ENCODE data around the gene DUSP11.
"Not testable (repeated sequence)": the region's sequence is repeated elsewhere in the genome, so short reads cannot be mapped to it uniquely, and the experiment has no call there.

DUSP11 gene

GRCh38 chr2:73783402-73783801, 3.5 kb upstream of the DUSP11 start:
- H3K36me3 ChIP-seq (ENCODE audit: control insufficient read depth in 2 of 2, insufficient read depth in 1 of 2, low read length in 2 of 2); H3K4me1 ChIP-seq (ENCODE audit: control insufficient read depth, insufficient read depth, low read length); H3K9me3 ChIP-seq (ENCODE audit: control insufficient read depth, insufficient read depth, low read depth, low read length); CTCF ChIA-PET; H3K4me3 ChIP-seq (ENCODE audit: low read depth, low read length); H3K27ac ChIP-seq (ENCODE audit: extremely low read depth, low read depth, low read length); POLR2A ChIA-PET: not testable (repeated sequence)
- TF ChIP-seq, protein P1, sequence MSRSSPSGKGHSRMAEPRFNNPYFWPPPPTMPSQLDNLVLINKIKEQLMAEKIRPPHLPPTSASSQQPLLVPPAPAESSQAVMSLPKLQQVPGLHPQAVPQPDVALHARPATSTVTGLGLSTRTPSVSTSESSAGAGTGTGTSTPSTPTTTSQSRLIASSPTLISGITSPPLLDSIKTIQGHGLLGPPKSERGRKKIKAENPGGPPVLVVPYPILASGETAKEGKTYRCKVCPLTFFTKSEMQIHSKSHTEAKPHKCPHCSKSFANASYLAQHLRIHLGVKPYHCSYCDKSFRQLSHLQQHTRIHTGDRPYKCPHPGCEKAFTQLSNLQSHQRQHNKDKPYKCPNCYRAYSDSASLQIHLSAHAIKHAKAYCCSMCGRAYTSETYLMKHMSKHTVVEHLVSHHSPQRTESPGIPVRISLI (tag by site-specific recombination; IDR thresholded peaks at IDR 0.05) = 0 out of 2 replicates have a peak, but pooled peaks have one; percentile 33

- H3K9me3 ChIP-seq (ENCODE audit: control insufficient read depth, insufficient read depth, low read depth, low read length) = no peaks in the 10 kb centered on the region
- TF ChIP-seq ZNF114 (tag by site-specific recombination; IDR thresholded peaks at IDR 0.05) (no peak), HOXA7 (CRISPR knock-in tag; IDR thresholded peaks at IDR 0.05; ENCODE audit: borderline replicate concordance) (no peak), SP3 (tag by site-specific recombination; IDR thresholded peaks at IDR 0.05) (0 out of 2 replicates have a peak, but pooled peaks have one; percentile 3), ZNF391 (tag by site-specific recombination; IDR thresholded peaks at IDR 0.05; ENCODE audit: borderline replicate concordance, low read depth) (no peak), IKZF3 (tag by site-specific recombination; IDR thresholded peaks at IDR 0.05) (no peak), ZBTB8A (tag by site-specific recombination; IDR thresholded peaks at IDR 0.05) (0 out of 2 replicates have a peak, but pooled peaks have one; percentile 6)
- POLR2A ChIA-PET = interaction anchor here (1.0 kb wide), 1 partner anchor 43 kb away, joined by 4 read pairs; the partner anchor contains the start of gene TPRKB
- H3K27ac ChIP-seq (ENCODE audit: extremely low read depth, low read depth, low read length) = no peak overlapping the region
- H3K36me3 ChIP-seq (ENCODE audit: control insufficient read depth in 2 of 2, insufficient read depth in 1 of 2, low read length in 2 of 2) = peaks cover 7 to 18% of the 10 kb centered on the region in 2 experiments
- CTCF ChIA-PET = interaction anchor here (0.6 to 0.7 kb wide), 3 partner anchors 43 to 486 kb away, joined by 3 to 4 read pairs (median 3); partner anchors contain the start of gene TPRKB
- no peaks in the 10 kb centered on the region for H3K4me1 ChIP-seq (ENCODE audit: control insufficient read depth, insufficient read depth, low read length)
- peak overlapping the region; percentile 92 for H3K4me3 ChIP-seq (ENCODE audit: low read depth, low read length)
These were observed 307 bp upstream of the DUSP11 start for GRCh38 chr2:73780237-73780582.

DNA sequence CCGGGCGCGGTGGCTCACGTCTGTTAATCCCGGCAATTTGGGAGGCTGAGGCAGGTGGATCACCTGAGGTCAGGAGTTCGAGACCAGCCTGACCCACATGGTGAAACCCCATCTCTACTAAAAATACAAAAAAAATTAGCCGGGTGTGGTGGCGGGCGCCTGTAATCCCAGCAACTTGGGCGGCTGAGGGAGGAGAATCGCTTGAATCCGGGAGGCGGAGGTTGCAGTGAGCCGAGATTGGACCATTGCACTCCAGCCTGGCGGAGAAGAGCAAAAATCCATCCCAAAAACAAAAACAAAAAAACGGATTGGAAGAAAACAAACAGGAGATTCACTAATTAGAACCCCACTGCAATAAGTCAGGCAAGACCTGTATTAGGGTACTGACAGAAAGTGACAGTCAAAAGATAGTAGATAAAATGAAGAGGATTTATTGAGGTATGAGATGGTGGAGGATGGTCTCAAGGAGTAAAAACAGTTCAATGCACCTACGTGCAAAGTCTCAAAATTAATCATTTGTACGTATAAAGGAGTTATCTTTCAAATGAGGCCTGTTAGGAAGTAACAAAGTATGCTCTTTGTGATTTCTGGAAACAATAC, 936 bp downstream of the DUSP11 start:
- Histone ChIP-seq H3K36me3 (ENCODE audit: control insufficient read depth in 2 of 2, insufficient read depth in 1 of 2, low read length in 2 of 2) (peaks cover 17 to 30% of the 10 kb centered on the region in 2 experiments), H3K4me3 (ENCODE audit: low read depth, low read length) (peak overlapping the region; percentile 92)
- CTCF ChIA-PET = interaction anchor here (0.6 to 0.7 kb wide), 3 partner anchors 157 to 319 kb away, joined by 3 to 4 read pairs (median 3); no protein-coding TSS in a partner anchor
- not testable (repeated sequence) for H3K4me1 ChIP-seq (ENCODE audit: control insufficient read depth, insufficient read depth, low read length); H3K9me3 ChIP-seq (ENCODE audit: control insufficient read depth, insufficient read depth, low read depth, low read length); H3K27ac ChIP-seq (ENCODE audit: extremely low read depth, low read depth, low read length)
- POLR2A ChIA-PET = interaction anchor here (1.0 kb wide), 1 partner anchor 41 kb away, joined by 4 read pairs; the partner anchor contains the start of gene TPRKB
- peak; percentile 41 for TF ChIP-seq KLF16 (tag by site-specific recombination; IDR thresholded peaks at IDR 0.05)

DNA sequence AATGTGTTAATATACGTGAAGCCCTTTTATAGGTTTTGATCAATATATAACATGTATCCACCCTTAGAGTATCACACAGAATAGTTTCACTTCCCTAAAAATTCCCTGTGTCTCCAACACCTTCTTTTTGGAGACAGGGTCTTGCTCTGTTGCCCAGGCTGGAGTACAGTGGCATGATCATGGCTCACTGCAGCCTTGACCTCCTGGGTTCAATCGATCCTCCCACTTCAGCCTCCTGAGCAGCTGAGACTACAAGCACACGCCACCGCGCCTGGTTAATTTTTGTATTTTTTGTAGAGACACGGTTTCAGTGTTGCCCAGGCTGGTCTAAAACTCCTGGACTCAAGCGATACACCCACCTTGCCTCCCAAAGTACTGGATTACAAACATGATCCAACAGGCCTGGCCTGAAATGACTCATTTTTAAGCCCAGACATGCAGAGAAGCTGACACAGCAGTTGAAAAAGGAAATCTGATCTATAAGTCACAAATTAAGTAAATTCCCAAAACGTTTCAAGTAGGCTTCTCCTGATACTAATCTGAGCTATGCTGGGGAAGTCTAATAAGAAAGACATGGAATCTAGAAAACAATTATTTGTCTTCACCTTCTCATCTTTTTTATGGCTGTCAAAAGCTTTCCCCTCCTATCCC, 2.9 kb downstream of the DUSP11 start:
- no peak overlapping the region for H3K4me3 ChIP-seq (ENCODE audit: low read depth, low read length)
- H3K36me3 ChIP-seq (ENCODE audit: control insufficient read depth in 2 of 2, insufficient read depth in 1 of 2, low read length in 2 of 2) = peaks cover 33 to 50% of the 10 kb centered on the region in 2 experiments
- no peaks in the 10 kb centered on the region for H3K9me3 ChIP-seq (ENCODE audit: control insufficient read depth, insufficient read depth, low read depth, low read length)
- no peaks in the 10 kb centered on the region for H3K4me1 ChIP-seq (ENCODE audit: control insufficient read depth, insufficient read depth, low read length)
- ChIA-PET CTCF (interaction anchor here (0.6 to 1.7 kb wide), 4 partner anchors 50 to 659 kb away, joined by 3 to 4 read pairs (median 4); no protein-coding TSS in a partner anchor), POLR2A (no interaction called here)
- no peak overlapping the region for H3K27ac ChIP-seq (ENCODE audit: extremely low read depth, low read depth, low read length)
- TF ChIP-seq ZNF121 (tag by site-specific recombination; IDR thresholded peaks at IDR 0.05) = peak; percentile 78
- peak; percentile 62 for TF ChIP-seq ZBTB17 (tag by site-specific recombination; IDR thresholded peaks at IDR 0.05)
- TF ChIP-seq ZNF629 (tag by site-specific recombination; IDR thresholded peaks at IDR 0.05) = peak; percentile 62; the same call in 1 of the 2 replicates
- TF ChIP-seq SCRT2 (tag by site-specific recombination; IDR thresholded peaks at IDR 0.05) = peak; percentile 62
- peak; percentile 80 for TF ChIP-seq ZNF394 (tag by site-specific recombination; IDR thresholded peaks at IDR 0.05; ENCODE audit: borderline replicate concordance)
- no peak for TF ChIP-seq ZBTB49 (tag by site-specific recombination; IDR thresholded peaks at IDR 0.05; ENCODE audit: low read depth)
- TF ChIP-seq, protein P1 (tag by site-specific recombination; IDR thresholded peaks at IDR 0.05) = peak; percentile 39; the same call in 1 of the 2 replicates
- TF ChIP-seq ZFHX2 (tag by site-specific recombination; conservative IDR thresholded peaks at IDR 0.05) = peak; percentile 43
- peak; percentile 71; the same call in 1 of the 2 replicates for TF ChIP-seq HIC1 (tag by site-specific recombination; IDR thresholded peaks at IDR 0.05)
- TF ChIP-seq ZSCAN23 (tag by site-specific recombination; IDR thresholded peaks at IDR 0.05) = no peak
- no peak for TF ChIP-seq ZNF768 (tag by site-specific recombination; IDR thresholded peaks at IDR 0.05)

Data from HEK293 (cell line).